Left ventricle myocardium inferior (tissue), 1 donor: ENCODE measurements around the gene SEMA4C. TPM values are rescaled to one million over a fixed set of nuclear protein-coding genes. Genes with fewer than 3 reads are reported as not detected.

Source experiments
- DNase-seq: peaks from one replicate; pipeline ENCODE4 v3.0.0-alpha.2; 2020
- H3K27ac ChIP-seq: fragments of 200-600 bp; replicated peaks from 2 replicates; pipeline ENCODE4 v1.8.0; 2021
- H3K27me3 ChIP-seq: fragments of 200-600 bp; 2 replicates; pipeline ENCODE4 v1.8.0; 2021; ENCODE audit warnings: low read depth
- H3K36me3 ChIP-seq: fragments of 200-600 bp; 2 replicates; pipeline ENCODE4 v1.8.0; 2021
- H3K4me1 ChIP-seq: fragments of 200-600 bp; 2 replicates; pipeline ENCODE4 v1.8.0; 2021
- H3K4me3 ChIP-seq: fragments of 200-600 bp; 2 replicates; pipeline ENCODE4 v1.8.0; 2021; ENCODE audit warnings: mild to moderate bottlenecking, moderate library complexity
- H3K9me3 ChIP-seq: fragments of 200-600 bp; replicated peaks from 2 replicates; pipeline ENCODE4 v1.8.0; 2021
- intact Hi-C: fragments of 100-400 bp; cut with micrococcal nuclease; formaldehyde crosslinking; loops from one replicate; pipeline ENCODE4 v1.11.0; 2022
- total RNA-seq: library from RNA; stranded (reverse); fragmentation: NEBNext Ultra II Directional; extraction: Animal tissue kit (Norgen Biotek cat#: 25700); gene quantifications from one replicate; pipeline ENCODE4 v1.2.1, GENCODE V29; 2021
- TF ChIP-seq, protein P1 (sequence below): fragments of 200-600 bp; IDR thresholded peaks from 2 replicates; pipeline ENCODE4 v1.8.0; 2021; ENCODE audit warnings: antibody characterized with exemption, mild to moderate bottlenecking, borderline replicate concordance
- donor health status: DM: no; HTN: yes; CAD: no; lungs with severe emphysema.

SEMA4C gene
- total RNA-seq, 1 donor from 2014 or later: 16.6 TPM

DNA sequence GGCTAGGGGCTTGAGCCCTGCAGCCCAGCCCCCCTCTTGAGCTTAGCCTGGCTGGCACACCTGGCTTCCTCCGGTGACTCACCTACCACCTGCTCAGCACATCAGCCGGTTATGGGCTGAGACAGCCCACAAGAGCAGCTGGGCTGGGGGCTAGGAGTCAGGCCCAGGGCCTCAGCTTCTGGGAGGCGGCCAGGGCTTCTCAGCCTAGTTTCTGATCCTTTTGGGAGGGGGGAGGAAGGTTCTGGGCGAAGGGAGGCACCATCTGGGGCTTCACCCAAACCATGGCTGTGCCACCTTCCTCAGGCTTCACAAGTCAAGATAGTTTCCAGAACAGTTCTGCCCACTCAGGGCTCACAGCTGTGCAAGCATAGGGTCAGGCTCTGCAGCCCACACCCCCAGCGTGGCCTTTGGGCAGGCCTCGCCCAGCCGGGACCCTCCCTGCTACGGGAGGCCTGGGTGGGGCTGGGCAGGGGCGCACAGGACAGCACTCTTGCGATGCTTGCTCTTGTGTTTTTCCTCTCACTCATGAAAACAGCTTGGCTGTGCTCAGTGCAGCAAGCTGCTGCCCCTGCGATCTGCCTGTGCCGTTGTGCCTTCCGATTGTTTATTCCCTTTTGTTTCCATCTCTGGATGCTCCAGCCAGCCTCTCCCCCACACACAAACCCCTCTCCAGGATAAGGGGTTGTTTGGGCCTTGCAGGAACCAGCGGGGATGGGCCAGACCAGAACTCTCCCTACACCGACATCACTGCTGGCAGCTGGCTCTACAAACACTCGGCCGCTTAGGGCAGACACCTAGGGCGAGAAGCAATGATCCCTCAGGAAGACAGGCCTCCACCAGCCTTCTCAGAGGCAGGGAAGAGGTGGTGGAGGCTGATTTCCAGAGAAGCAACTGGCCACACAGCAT is 26.1 kb upstream of the SEMA4C start:
- intact Hi-C loops: no loop called here
- no peaks in the 10 kb centered on the region for H3K27me3 ChIP-seq
- H3K36me3 ChIP-seq: no peaks in the 10 kb centered on the region
- no peak for DNase-seq
- H3K4me1 ChIP-seq: peaks cover 28% of the 10 kb centered on the region
- no peak overlapping the region for H3K27ac ChIP-seq
- TF ChIP-seq, protein P1, sequence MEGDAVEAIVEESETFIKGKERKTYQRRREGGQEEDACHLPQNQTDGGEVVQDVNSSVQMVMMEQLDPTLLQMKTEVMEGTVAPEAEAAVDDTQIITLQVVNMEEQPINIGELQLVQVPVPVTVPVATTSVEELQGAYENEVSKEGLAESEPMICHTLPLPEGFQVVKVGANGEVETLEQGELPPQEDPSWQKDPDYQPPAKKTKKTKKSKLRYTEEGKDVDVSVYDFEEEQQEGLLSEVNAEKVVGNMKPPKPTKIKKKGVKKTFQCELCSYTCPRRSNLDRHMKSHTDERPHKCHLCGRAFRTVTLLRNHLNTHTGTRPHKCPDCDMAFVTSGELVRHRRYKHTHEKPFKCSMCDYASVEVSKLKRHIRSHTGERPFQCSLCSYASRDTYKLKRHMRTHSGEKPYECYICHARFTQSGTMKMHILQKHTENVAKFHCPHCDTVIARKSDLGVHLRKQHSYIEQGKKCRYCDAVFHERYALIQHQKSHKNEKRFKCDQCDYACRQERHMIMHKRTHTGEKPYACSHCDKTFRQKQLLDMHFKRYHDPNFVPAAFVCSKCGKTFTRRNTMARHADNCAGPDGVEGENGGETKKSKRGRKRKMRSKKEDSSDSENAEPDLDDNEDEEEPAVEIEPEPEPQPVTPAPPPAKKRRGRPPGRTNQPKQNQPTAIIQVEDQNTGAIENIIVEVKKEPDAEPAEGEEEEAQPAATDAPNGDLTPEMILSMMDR: no peak
- no peak overlapping the region for H3K4me3 ChIP-seq
- H3K9me3 ChIP-seq: no peaks in the 10 kb centered on the region

DNA sequence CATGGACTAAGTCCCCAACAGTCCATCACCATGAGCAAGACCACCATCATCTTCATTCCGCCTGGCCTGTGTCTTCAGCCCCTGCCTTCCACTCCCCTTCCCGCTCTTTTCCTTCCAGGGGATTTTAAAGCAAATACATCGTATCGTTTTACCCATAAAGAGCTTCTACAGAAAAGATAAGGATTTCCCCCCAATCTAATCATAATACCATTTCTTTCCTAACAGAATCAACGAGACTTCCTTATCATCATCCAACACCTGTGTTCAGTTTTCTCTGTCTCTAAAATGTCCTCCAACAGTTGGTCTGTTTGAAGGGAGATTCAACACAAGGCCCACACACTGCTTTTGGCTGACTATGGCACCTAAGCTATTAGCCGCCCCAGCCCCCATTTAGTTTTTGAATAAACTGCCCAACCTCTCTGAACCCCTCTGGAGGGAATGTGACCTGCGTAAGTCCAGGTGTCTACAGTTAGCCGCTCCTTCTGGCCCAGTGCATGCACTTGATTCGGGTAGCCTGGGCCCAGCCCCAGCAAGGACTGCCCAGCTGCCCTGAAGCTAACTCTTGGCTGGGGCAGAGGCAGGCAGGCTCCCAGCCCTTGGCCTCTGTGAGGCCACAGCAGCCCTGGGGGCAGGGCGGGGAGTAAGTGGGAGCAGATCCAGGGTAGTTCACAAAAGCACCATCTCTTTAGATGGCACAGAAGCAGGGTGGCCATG is 25.3 kb upstream of the SEMA4C start:
- intact Hi-C loops: no loop called here
- Histone ChIP-seq H3K27ac (no peak overlapping the region), H3K36me3 (no peaks in the 10 kb centered on the region)

DNA sequence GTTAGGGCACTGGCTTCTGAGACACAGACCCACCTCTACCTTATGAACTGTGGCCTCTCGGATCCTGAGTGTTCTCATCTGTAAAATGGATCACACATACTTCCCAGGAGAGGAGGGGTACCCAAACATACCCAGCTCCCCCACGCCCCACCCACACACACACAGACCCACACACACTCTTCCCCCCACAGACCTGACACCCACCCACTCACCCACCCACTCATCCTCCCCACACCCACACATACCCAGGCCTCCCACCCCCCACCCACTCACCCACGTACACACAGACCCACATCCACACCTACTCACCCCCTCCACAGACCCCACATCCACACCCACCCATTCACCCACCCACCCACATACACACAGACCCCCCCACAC is 24.3 kb upstream of the SEMA4C start:
- H3K36me3 ChIP-seq: no peaks in the 10 kb centered on the region
- peaks cover 33% of the 10 kb centered on the region for H3K4me1 ChIP-seq
- TF ChIP-seq, protein P1: no peak
- H3K9me3 ChIP-seq: no peaks in the 10 kb centered on the region
- DNase-seq: no peak
- no peak overlapping the region for H3K4me3 ChIP-seq
- H3K27ac ChIP-seq: no peak overlapping the region
- H3K27me3 ChIP-seq: no peaks in the 10 kb centered on the region
- intact Hi-C loops: no loop called here

More for the DNA sequence above, 25.3 kb upstream of the SEMA4C start:
- no peak for DNase-seq
- TF ChIP-seq, protein P1: no peak
- peaks cover 36% of the 10 kb centered on the region for H3K4me1 ChIP-seq
- no peak overlapping the region for H3K4me3 ChIP-seq
- H3K9me3 ChIP-seq: no peaks in the 10 kb centered on the region
- H3K27me3 ChIP-seq: no peaks in the 10 kb centered on the region

DNA sequence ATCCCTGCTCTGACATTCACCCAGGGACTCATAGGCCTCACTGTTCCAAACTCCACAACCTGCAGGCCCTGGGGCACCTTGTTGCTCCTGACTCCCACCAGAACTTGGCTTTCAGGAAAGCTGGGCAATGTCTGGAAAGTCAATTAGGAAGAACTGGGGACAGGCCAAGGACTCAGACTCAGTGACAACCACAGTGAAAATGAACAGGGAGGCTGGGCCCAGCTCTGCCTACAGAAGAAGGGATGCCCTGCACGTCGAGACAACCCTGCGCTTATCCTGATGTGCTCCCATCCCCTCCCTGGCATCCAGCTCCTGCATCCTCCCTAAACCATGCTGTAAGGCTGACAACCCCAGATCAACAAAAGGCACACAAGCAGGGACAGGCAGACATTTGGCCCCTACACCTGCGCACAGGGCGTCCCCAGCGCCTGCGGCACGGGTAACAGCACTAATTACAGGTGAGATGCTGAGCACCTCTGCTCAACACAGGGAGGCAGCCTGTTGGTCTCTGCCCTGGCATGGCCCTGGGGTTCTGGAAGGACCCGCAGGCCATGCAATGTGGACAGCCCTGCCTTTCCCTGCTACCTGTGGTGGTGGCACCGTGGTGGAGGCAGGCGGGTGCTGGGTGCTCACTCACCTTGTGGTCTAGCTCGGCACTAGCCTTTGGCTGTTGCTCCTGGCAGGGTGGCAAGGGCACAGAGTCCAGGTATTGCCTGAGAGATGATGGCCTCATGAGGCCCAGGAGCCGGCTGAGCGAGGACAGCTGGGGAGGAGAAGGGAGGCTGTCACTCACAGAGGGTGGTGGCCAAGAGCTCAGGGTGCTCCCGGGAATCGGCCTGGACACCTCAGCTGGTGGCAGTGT is 23.6 kb upstream of the SEMA4C start:
- intact Hi-C loops: no loop called here

More for the DNA sequence above, 23.6 kb upstream of the SEMA4C start:
- H3K27me3 ChIP-seq: no peaks in the 10 kb centered on the region
- no peaks in the 10 kb centered on the region for H3K9me3 ChIP-seq
- TF ChIP-seq, protein P1: no peak
- H3K36me3 ChIP-seq: no peaks in the 10 kb centered on the region
- no peak overlapping the region for H3K27ac ChIP-seq
- H3K4me1 ChIP-seq: peaks cover 34% of the 10 kb centered on the region
- no peak for DNase-seq
- H3K4me3 ChIP-seq: no peak overlapping the region
